Lower leg skin (tissue), 3 donors: ENCODE measurements around the gene CGREF1.

Source experiments
- CTCF ChIP-seq, 3 donors: fragments of 450-650 bp; IDR thresholded peaks; one replicate each; pipeline ENCODE4 v1.5.1; 2016; ENCODE audit warnings: antibody characterized with exemption in 3 of 3, mild to moderate bottlenecking in 3 of 3, moderate library complexity in 2 of 3
- POLR2A ChIP-seq, 2 donors: fragments of 450-650 bp; IDR thresholded peaks; one replicate each; pipeline ENCODE4 v1.6.1; 2016 to 2017; ENCODE audit warnings: antibody characterized with exemption in 2 of 2, mild to moderate bottlenecking in 1 of 2, moderate library complexity in 1 of 2

GRCh38 chr2:27086724-27087593 is 32.0 kb downstream of the CGREF1 start, which contains the start of gene KHK:
- TF ChIP-seq POLR2A (IDR thresholded peaks at IDR 0.05) (no peak), CTCF (IDR thresholded peaks at IDR 0.05) (no peak)
